Gastroesophageal sphincter (tissue), 4 donors: Measurements from ENCODE around the gene LRRC45. TPM values are rescaled to one million over a fixed set of nuclear protein-coding genes. Genes with fewer than 3 reads are reported as not detected.

Experiments
- ATAC-seq: fragments of 150-250 bp; one replicate; pipeline ENCODE4 v1.9.1; 2016; ENCODE audit warnings: mild to moderate bottlenecking, moderate library complexity
- H3K27ac ChIP-seq, 4 donors: fragments of 200-600 bp; sonication (generic) in 3 of 4; 1 replicate in 3 of 4; 2 replicates in 1 of 4; pipeline ENCODE4 v1.5.1; 2016 to 2019
- H3K27me3 ChIP-seq: fragments of 200-600 bp; sonication (generic); one replicate; pipeline ENCODE4 v1.5.1; 2019
- H3K36me3 ChIP-seq, 2 donors: fragments of 200-600 bp; sonication (generic); one replicate each; pipeline ENCODE4 v1.5.1; 2019; ENCODE audit warnings: control low read depth in 1 of 2
- H3K4me1 ChIP-seq, 3 donors: fragments of 200-600 bp; sonication (generic); 1 replicate in 2 of 3; 2 replicates in 1 of 3; pipeline ENCODE4 v1.5.1; 2016 to 2019; ENCODE audit warnings: control low read depth in 2 of 3
- H3K4me3 ChIP-seq, 2 donors: fragments of 200-600 bp; sonication (generic); one replicate each; pipeline ENCODE4 v1.5.1; 2019; ENCODE audit warnings: mild to moderate bottlenecking in 1 of 2, moderate library complexity in 1 of 2
- H3K9me3 ChIP-seq, 3 donors: fragments of 200-600 bp; sonication (generic); one replicate each; pipeline ENCODE4 v1.5.1; 2017 to 2019; ENCODE audit warnings: control low read depth in 2 of 3
- EP300 ChIP-seq: sonication (generic); formaldehyde crosslinking; IDR thresholded peaks from one replicate; pipeline ENCODE4 v1.6.1; 2017; ENCODE audit warnings: antibody characterized with exemption, mild to moderate bottlenecking
- POLR2A ChIP-seq, 2 donors: fragments of 450-650 bp; IDR thresholded peaks; one replicate each; pipeline ENCODE4 v1.6.1; 2017; ENCODE audit warnings: antibody characterized with exemption in 2 of 2, mild to moderate bottlenecking in 2 of 2, moderate library complexity in 1 of 2
- POLR2AphosphoS5 ChIP-seq: sonication (generic); formaldehyde crosslinking; IDR thresholded peaks from one replicate; pipeline ENCODE4 v1.6.1; 2017; ENCODE audit warnings: antibody characterized with exemption
- WGBS, 2 donors: methylation state at CpG; one replicate each; pipeline ENCODE4 v1.1.5; 2018; ENCODE audit warnings: low coverage in 1 of 2; 5-methylcytosine and 5-hydroxymethylcytosine counted together
- total RNA-seq, 4 donors: library from RNA; depleted of rRNA; stranded (reverse); fragments of >200 nt; gene quantifications; one replicate each; pipeline ENCODE4 v1.1.0, GENCODE V29; 2016
- TF ChIP-seq, protein P1 (sequence below), 4 experiments: fragments of 200-600 bp in 2 of 4; fragments of 450-650 bp in 2 of 4; sonication (generic) in 1 of 4; IDR thresholded peaks; one replicate each; pipeline ENCODE4 v1.5.1; 2017 to 2019; ENCODE audit warnings: antibody characterized with exemption in 4 of 4, mild to moderate bottlenecking in 2 of 4, moderate library complexity in 2 of 4

Gene LRRC45
- total RNA-seq, 4 donors from 2014 or later, result 4.4 to 16.3 (median 12.4) TPM

DNA sequence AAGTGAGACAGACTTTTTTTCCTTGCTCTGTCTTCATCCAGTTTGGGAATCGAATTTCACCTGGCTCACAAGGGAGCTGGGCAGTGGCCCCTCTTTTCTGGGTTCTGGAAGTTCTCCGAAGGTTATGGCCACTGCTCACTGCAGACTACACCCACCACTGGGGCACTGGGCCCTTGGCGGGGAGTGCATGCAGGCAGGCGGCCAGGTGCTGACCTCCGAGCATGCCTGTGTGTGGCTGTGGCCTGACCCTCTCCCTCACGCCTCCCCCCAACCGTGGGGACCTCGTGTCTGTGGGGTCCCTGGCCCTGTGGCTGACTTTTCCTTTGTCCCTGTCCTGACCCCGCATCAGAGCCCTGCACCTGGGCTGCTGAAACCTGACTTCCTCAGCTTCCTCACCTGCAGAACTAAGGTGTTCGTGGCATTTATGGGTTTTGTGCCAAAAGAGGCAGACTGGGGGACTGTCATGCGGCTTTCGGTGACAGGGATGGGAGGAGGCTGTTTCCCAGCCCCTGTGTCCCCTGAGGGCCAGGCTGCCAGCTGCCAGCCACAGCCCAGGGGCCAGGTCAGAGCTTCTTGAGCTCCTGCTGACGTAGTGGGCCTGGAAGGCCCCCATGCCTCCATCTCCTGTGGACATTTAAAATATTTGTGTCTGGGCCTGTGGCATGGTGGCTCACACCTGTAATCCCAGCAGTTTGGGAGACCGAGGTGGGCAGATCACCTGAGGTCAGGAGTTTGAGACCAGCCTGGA, 24.2 kb upstream of the LRRC45 start:
- WGBS, 2 donors, result 70 to 78% methylated on average over 6 to 9 of the region's 14 CpGs
- H3K36me3 ChIP-seq, result peaks cover 0 to 44% of the 10 kb centered on the region in 2 donors
- H3K4me3 ChIP-seq, result no peak overlapping the region
- no peak overlapping the region for H3K27ac ChIP-seq
- peaks cover 0 to 23% (median 10%) of the 10 kb centered on the region in 3 donors for H3K4me1 ChIP-seq
- ATAC-seq, result no peak
- H3K27me3 ChIP-seq, result no peaks in the 10 kb centered on the region
- TF ChIP-seq POLR2AphosphoS5, result no peak
- TF ChIP-seq EP300, result no peak
- TF ChIP-seq, protein P1, sequence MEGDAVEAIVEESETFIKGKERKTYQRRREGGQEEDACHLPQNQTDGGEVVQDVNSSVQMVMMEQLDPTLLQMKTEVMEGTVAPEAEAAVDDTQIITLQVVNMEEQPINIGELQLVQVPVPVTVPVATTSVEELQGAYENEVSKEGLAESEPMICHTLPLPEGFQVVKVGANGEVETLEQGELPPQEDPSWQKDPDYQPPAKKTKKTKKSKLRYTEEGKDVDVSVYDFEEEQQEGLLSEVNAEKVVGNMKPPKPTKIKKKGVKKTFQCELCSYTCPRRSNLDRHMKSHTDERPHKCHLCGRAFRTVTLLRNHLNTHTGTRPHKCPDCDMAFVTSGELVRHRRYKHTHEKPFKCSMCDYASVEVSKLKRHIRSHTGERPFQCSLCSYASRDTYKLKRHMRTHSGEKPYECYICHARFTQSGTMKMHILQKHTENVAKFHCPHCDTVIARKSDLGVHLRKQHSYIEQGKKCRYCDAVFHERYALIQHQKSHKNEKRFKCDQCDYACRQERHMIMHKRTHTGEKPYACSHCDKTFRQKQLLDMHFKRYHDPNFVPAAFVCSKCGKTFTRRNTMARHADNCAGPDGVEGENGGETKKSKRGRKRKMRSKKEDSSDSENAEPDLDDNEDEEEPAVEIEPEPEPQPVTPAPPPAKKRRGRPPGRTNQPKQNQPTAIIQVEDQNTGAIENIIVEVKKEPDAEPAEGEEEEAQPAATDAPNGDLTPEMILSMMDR (IDR thresholded peaks at IDR 0.05), result no peak
- no peak for TF ChIP-seq POLR2A (IDR thresholded peaks at IDR 0.05)
- no peaks in the 10 kb centered on the region for H3K9me3 ChIP-seq

DNA sequence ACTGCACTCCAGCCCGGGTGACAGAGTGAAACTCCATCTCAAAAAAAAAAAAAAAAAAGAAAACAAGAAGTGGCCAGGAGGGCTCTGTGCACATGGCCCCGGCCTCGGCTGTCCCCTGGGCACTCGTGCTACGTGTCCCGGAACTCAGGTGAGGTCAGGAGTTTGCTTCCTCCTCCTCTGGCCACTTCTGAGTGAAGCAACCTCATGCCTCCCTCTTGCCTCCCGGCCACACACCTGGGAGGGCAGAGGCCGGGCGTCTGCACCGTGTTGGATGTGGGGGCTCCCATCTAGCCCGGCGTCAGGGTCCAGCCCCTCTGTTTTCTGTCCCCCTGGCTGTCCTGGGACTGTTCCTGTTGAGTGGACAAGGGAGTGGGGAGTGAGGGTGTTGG, 23.5 kb upstream of the LRRC45 start:
- peaks cover 0 to 38% of the 10 kb centered on the region in 2 donors for H3K36me3 ChIP-seq
- H3K4me1 ChIP-seq, result peaks cover 0 to 23% (median 17%) of the 10 kb centered on the region in 3 donors
- no peaks in the 10 kb centered on the region for H3K9me3 ChIP-seq
- H3K4me3 ChIP-seq, result no peak overlapping the region
- TF ChIP-seq POLR2AphosphoS5 (no peak), EP300 (no peak), POLR2A (IDR thresholded peaks at IDR 0.05) (no peak)
- WGBS, 2 donors, result 73 to 89% methylated on average over 3 to 8 of the region's 12 CpGs
- no peak overlapping the region for H3K27ac ChIP-seq
- H3K27me3 ChIP-seq, result no peaks in the 10 kb centered on the region
- ATAC-seq, result no peak

DNA sequence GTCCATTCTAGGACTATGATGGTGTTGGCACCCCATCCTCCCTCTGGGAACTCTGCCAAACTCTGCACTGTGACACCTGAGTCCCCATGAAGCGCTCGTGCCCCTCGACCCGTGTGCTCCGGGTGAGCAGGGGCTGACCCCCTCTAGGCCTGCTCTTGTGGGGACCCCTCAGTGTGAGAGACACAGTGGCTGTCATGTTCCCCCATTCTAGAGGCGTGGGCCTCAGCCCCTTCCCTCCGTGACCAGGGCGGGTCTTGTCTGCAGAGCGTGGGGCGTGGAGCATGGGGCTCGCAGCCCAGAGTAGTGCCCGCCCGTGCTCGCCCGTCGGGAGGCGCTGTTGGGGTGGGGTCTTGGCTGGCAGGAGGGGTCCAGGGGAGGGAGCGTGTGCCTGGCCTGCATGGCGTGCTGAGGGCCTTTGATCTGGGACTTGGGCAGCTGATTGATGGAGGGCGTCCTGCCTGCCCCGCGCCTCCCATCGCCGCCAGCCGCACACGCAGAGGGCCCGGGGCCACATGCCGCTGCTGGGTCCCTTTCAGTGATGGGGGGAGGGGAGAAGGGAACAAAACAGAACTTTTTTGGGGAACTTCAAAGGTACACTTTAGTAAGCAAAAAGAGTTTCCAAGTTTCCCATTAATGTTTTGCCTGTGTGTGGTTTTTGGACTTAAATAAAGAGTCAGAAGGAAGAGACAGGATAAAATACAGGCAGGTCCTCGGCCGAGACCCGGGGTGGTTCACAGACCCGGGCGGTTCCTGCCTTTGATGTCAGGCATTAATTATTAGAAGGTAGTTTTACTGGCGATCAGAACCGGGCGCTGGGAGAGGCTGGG, 22.9 kb upstream of the LRRC45 start:
- no peak for TF ChIP-seq EP300
- TF ChIP-seq POLR2A (IDR thresholded peaks at IDR 0.05), result no peak
- TF ChIP-seq, protein P1 (IDR thresholded peaks at IDR 0.05), result no peak
- no peak for TF ChIP-seq POLR2AphosphoS5
- no peak for ATAC-seq
- 80 to 89% methylated on average over 3 to 8 of the region's 36 CpGs for WGBS, 2 donors
- Histone ChIP-seq H3K4me1 (peaks cover 0 to 27% (median 17%) of the 10 kb centered on the region in 3 donors), H3K4me3 (no peak overlapping the region), H3K9me3 (no peaks in the 10 kb centered on the region), H3K36me3 (peaks cover 0 to 32% of the 10 kb centered on the region in 2 donors), H3K27ac (no peak overlapping the region), H3K27me3 (no peaks in the 10 kb centered on the region)

DNA sequence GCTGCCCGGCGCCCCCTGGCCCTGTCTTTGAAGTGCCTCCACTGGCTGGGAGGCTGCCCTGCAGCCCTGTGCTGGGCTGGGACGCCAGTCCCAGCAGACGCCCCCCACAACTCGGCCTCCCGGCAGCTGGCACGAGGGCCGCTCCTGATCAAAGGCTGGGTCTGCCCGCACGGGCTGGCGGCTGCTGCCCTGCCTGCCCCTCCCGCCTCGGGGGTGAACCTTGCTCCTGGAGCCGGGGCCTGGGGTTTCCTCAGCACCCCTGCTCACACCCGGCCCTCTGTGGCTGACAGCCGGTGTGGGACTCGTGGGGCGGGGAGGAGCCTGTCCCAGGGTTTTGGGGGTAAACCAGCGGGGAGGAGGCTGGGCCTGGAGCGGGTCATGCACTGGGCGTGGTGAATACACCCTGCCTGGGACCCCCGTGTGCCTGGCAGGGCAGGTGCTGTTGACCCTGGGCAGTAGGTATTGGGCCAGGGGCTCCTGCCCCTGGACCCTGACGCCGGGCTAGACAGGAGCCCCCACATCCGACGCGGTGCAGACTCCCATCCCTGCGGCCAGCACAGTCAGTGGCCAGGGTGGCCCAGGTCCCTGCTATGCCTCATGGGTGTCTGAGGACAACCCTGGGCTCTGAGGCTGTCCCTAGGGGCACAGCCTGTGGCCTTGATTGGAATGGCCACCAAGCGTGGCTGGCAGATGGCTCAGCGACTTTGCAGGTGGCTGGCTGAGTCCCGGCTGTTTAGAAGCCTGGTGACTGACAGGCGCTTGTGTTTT, 22.1 kb upstream of the LRRC45 start:
- Histone ChIP-seq H3K9me3 (no peaks in the 10 kb centered on the region), H3K27ac (no peak overlapping the region), H3K4me3 (no peak overlapping the region), H3K27me3 (no peaks in the 10 kb centered on the region), H3K36me3 (peaks cover 0 to 25% of the 10 kb centered on the region in 2 donors), H3K4me1 (peaks cover 0 to 35% (median 17%) of the 10 kb centered on the region in 3 donors)
- TF ChIP-seq POLR2A (IDR thresholded peaks at IDR 0.05) (no peak), POLR2AphosphoS5 (no peak), EP300 (no peak)
- TF ChIP-seq, protein P1 (IDR thresholded peaks at IDR 0.05), result no peak
- no CpG with 5 or more reads among the region's 32 CpGs for WGBS, 2 donors
- no peak for ATAC-seq

DNA sequence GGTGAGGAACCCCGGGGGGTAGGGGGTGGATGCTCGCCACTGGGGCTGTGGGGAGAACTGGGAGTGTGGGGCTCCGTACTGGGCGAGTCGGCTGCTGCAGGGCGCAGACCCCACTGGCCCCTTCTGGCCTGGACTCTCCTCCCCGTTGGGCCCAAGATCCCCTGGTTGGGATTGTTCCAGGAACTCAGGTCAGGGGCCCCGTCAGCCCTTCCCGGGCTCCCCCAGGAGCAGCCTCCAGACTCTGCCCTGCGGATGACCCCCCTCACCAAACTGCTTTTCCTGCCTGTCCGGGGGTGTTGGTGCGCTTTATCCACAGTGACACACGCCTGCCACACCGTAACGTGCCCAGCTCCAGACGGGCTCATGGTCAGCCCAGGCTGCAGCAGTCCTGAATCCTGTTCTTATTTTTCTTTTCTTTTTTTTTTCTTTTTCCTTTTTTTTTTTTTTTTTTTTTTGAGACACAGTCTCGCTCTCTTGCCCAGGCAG, 21.5 kb upstream of the LRRC45 start:
- Histone ChIP-seq H3K9me3 (no peaks in the 10 kb centered on the region), H3K27me3 (no peaks in the 10 kb centered on the region), H3K4me1 (peaks cover 0 to 41% (median 19%) of the 10 kb centered on the region in 3 donors), H3K36me3 (peaks cover 0 to 18% of the 10 kb centered on the region in 2 donors), H3K4me3 (no peak overlapping the region), H3K27ac (no peak overlapping the region)
- 81 to 84% methylated on average over 3 to 5 of the region's 17 CpGs for WGBS, 2 donors
- no peak for ATAC-seq
- no peak for TF ChIP-seq POLR2A (IDR thresholded peaks at IDR 0.05)
- TF ChIP-seq POLR2AphosphoS5, result no peak
- TF ChIP-seq EP300, result no peak
- TF ChIP-seq, protein P1 (IDR thresholded peaks at IDR 0.05), result no peak
